Activated naive CD4-positive, alpha-beta T cell treated with anti-CD3 and anti-CD28 coated beads, Interleukin-2, amount 10 ng/mL, durations not matched to agents 7 days and 5 days (primary cell): ENCODE results near the gene KCNC3.

Experiments
- CTCF ChIA-PET: fragments of 350-600 bp; sonication (Branson Sonifier 250); formaldehyde crosslinking; loops from one replicate; lab custom pipeline; 2021; ENCODE audit warnings: antibody characterized with exemption; lab: Charles Lee
- DNase-seq: peaks from one replicate; pipeline ENCODE4 v3.0.0-alpha.2; 2020
- H3K27ac Mint-ChIP-seq: one replicate; pipeline ENCODE4 v1.8.0; 2021; ENCODE audit warnings: mild to moderate bottlenecking, moderate library complexity, mixed read lengths
- H3K27me3 Mint-ChIP-seq: one replicate; pipeline ENCODE4 v1.8.0; 2021; ENCODE audit warnings: mild to moderate bottlenecking, mixed read lengths
- H3K36me3 Mint-ChIP-seq: one replicate; pipeline ENCODE4 v1.8.0; 2021; ENCODE audit warnings: mixed read lengths
- H3K4me1 Mint-ChIP-seq: one replicate; pipeline ENCODE4 v1.8.0; 2021; ENCODE audit warnings: mixed read lengths
- H3K4me3 Mint-ChIP-seq: one replicate; pipeline ENCODE4 v1.8.0; 2021; ENCODE audit warnings: mild to moderate bottlenecking, moderate library complexity, mixed read lengths
- H3K9me3 Mint-ChIP-seq: one replicate; pipeline ENCODE4 v1.8.0; 2021; ENCODE audit warnings: mixed read lengths

The KCNC3 gene

GRCh38 chr19:50300051-50300450, 29.1 kb downstream of the KCNC3 start:
- no peak for DNase-seq
- Mint-ChIP-seq H3K4me1 (no peaks in the 10 kb centered on the region), H3K27ac (no peak overlapping the region), H3K9me3 (no peaks in the 10 kb centered on the region), H3K4me3 (no peak overlapping the region), H3K36me3 (no peaks in the 10 kb centered on the region), H3K27me3 (peaks cover 14% of the 10 kb centered on the region)
- CTCF ChIA-PET: no interaction called here

GRCh38 chr19:50293263-50294004, 35.7 kb downstream of the KCNC3 start:
- Mint-ChIP-seq H3K4me1 (no peaks in the 10 kb centered on the region), H3K9me3 (peaks cover 2% of the 10 kb centered on the region), H3K27ac (no peak overlapping the region), H3K4me3 (no peak overlapping the region), H3K36me3 (no peaks in the 10 kb centered on the region), H3K27me3 (peaks cover 25% of the 10 kb centered on the region)
- CTCF ChIA-PET: no interaction called here
- no peak for DNase-seq

GRCh38 chr19:50292216-50292827, 36.9 kb downstream of the KCNC3 start:
- Mint-ChIP-seq H3K36me3 (no peaks in the 10 kb centered on the region), H3K27me3 (peaks cover 25% of the 10 kb centered on the region), H3K4me1 (no peaks in the 10 kb centered on the region), H3K27ac (no peak overlapping the region), H3K9me3 (peaks cover 8% of the 10 kb centered on the region), H3K4me3 (no peak overlapping the region)
- CTCF ChIA-PET: no interaction called here
- no peak for DNase-seq

- Mint-ChIP-seq H3K4me3 (no peak overlapping the region), H3K27me3 (peaks cover 25% of the 10 kb centered on the region), H3K9me3 (peaks cover 10% of the 10 kb centered on the region), H3K36me3 (no peaks in the 10 kb centered on the region), H3K27ac (no peak overlapping the region), H3K4me1 (no peaks in the 10 kb centered on the region)
- no peak for DNase-seq
- CTCF ChIA-PET: no interaction called here
Measured at GRCh38 chr19:50290775-50291174, 38.4 kb downstream of the KCNC3 start.

GRCh38 chr19:50290011-50290410, 39.2 kb downstream of the KCNC3 start:
- Mint-ChIP-seq H3K36me3 (no peaks in the 10 kb centered on the region), H3K4me3 (no peak overlapping the region), H3K9me3 (peaks cover 14% of the 10 kb centered on the region), H3K4me1 (no peaks in the 10 kb centered on the region), H3K27me3 (peaks cover 25% of the 10 kb centered on the region), H3K27ac (no peak overlapping the region)
- CTCF ChIA-PET: no interaction called here
- no peak for DNase-seq

GRCh38 chr19:50288954-50289353, 40.2 kb downstream of the KCNC3 start:
- Mint-ChIP-seq H3K27ac (no peak overlapping the region), H3K27me3 (peaks cover 25% of the 10 kb centered on the region), H3K4me1 (no peaks in the 10 kb centered on the region), H3K9me3 (peaks cover 14% of the 10 kb centered on the region), H3K4me3 (no peak overlapping the region), H3K36me3 (no peaks in the 10 kb centered on the region)
- DNase-seq: no peak
- CTCF ChIA-PET: interaction anchor here (1.2 kb wide), 1 partner anchor 20 kb away, joined by 3 read pairs; no protein-coding TSS in a partner anchor

GRCh38 chr19:50287331-50287730, 41.8 kb downstream of the KCNC3 start:
- H3K27me3 Mint-ChIP-seq: peaks cover 21% of the 10 kb centered on the region
- no peak overlapping the region for H3K27ac Mint-ChIP-seq
- CTCF ChIA-PET: no interaction called here
- H3K36me3 Mint-ChIP-seq: no peaks in the 10 kb centered on the region
- no peaks in the 10 kb centered on the region for H3K4me1 Mint-ChIP-seq
- H3K4me3 Mint-ChIP-seq: no peak overlapping the region
- no peak for DNase-seq
- H3K9me3 Mint-ChIP-seq: peaks cover 14% of the 10 kb centered on the region

GRCh38 chr19:50286443-50286842, 42.7 kb downstream of the KCNC3 start:
- Mint-ChIP-seq H3K4me3 (no peak overlapping the region), H3K36me3 (no peaks in the 10 kb centered on the region), H3K4me1 (no peaks in the 10 kb centered on the region), H3K27ac (no peak overlapping the region), H3K9me3 (peaks cover 14% of the 10 kb centered on the region), H3K27me3 (peaks cover 21% of the 10 kb centered on the region)
- DNase-seq: no peak
- CTCF ChIA-PET: no interaction called here

- no peaks in the 10 kb centered on the region for H3K36me3 Mint-ChIP-seq
- no peak overlapping the region for H3K27ac Mint-ChIP-seq
- CTCF ChIA-PET: no interaction called here
- no peak for DNase-seq
- H3K27me3 Mint-ChIP-seq: peaks cover 16% of the 10 kb centered on the region
- no peaks in the 10 kb centered on the region for H3K4me1 Mint-ChIP-seq
- H3K9me3 Mint-ChIP-seq: peaks cover 14% of the 10 kb centered on the region
- H3K4me3 Mint-ChIP-seq: no peak overlapping the region
Measured at GRCh38 chr19:50285833-50286232, 43.3 kb downstream of the KCNC3 start.

GRCh38 chr19:50281491-50281890, 47.7 kb downstream of the KCNC3 start:
- H3K27me3 Mint-ChIP-seq: peaks cover 4% of the 10 kb centered on the region
- no peak for DNase-seq
- no peaks in the 10 kb centered on the region for H3K4me1 Mint-ChIP-seq
- CTCF ChIA-PET: no interaction called here
- no peak overlapping the region for H3K27ac Mint-ChIP-seq
- H3K36me3 Mint-ChIP-seq: no peaks in the 10 kb centered on the region
- peaks cover 6% of the 10 kb centered on the region for H3K9me3 Mint-ChIP-seq
- H3K4me3 Mint-ChIP-seq: no peak overlapping the region

GRCh38 chr19:50280983-50281382, 48.2 kb downstream of the KCNC3 start:
- Mint-ChIP-seq H3K36me3 (no peaks in the 10 kb centered on the region), H3K9me3 (peaks cover 6% of the 10 kb centered on the region), H3K27me3 (peaks cover 4% of the 10 kb centered on the region), H3K4me3 (no peak overlapping the region), H3K4me1 (no peaks in the 10 kb centered on the region), H3K27ac (no peak overlapping the region)
- no peak for DNase-seq
- CTCF ChIA-PET: no interaction called here

- no peak overlapping the region for H3K27ac Mint-ChIP-seq
- no peak overlapping the region for H3K4me3 Mint-ChIP-seq
- H3K4me1 Mint-ChIP-seq: no peaks in the 10 kb centered on the region
- H3K9me3 Mint-ChIP-seq: peaks cover under 1% of the 10 kb centered on the region
- no peaks in the 10 kb centered on the region for H3K36me3 Mint-ChIP-seq
- H3K27me3 Mint-ChIP-seq: peaks cover 4% of the 10 kb centered on the region
- no peak for DNase-seq
- CTCF ChIA-PET: no interaction called here
Measured at GRCh38 chr19:50280074-50280473, 49.1 kb downstream of the KCNC3 start.

GRCh38 chr19:50277966-50278580, 51.1 kb downstream of the KCNC3 start:
- CTCF ChIA-PET: no interaction called here
- no peaks in the 10 kb centered on the region for H3K4me1 Mint-ChIP-seq

GRCh38 chr19:50276370-50277063, 52.7 kb downstream of the KCNC3 start:
- DNase-seq: no peak
- H3K4me3 Mint-ChIP-seq: no peak overlapping the region
- H3K36me3 Mint-ChIP-seq: no peaks in the 10 kb centered on the region
- CTCF ChIA-PET: no interaction called here
- no peak overlapping the region for H3K27ac Mint-ChIP-seq
- no peaks in the 10 kb centered on the region for H3K9me3 Mint-ChIP-seq
- no peaks in the 10 kb centered on the region for H3K4me1 Mint-ChIP-seq
- peaks cover 4% of the 10 kb centered on the region for H3K27me3 Mint-ChIP-seq

More at GRCh38 chr19:50277966-50278580, 51.1 kb downstream of the KCNC3 start:
- Mint-ChIP-seq H3K27me3 (peaks cover 4% of the 10 kb centered on the region), H3K36me3 (no peaks in the 10 kb centered on the region), H3K27ac (no peak overlapping the region), H3K9me3 (no peaks in the 10 kb centered on the region), H3K4me3 (no peak overlapping the region)
- DNase-seq: no peak
